ENCODE measurements around the gene BABAM1.

BABAM1 gene

GRCh38 chr19:17306285-17306714 lies 39.1 kb downstream of the BABAM1 start:
- H3K36me3 ChIP-seq (ENCODE audit: insufficient read depth, low read length) = no peaks in the 10 kb centered on the region
- peak overlapping the region; percentile 95 for H3K4me3 ChIP-seq
- no peak for DNase-seq (ENCODE audit: low read depth, low spot score)
- H3K9me3 ChIP-seq (ENCODE audit: low read depth, low read length) = no peaks in the 10 kb centered on the region
- no peak for TF ChIP-seq FOXP2 (optimal IDR thresholded peaks at IDR 0.05; ENCODE audit: control extremely low read depth, extremely low read length, insufficient read depth)
- no peak for TF ChIP-seq POLR2AphosphoS5 (IDR thresholded peaks at IDR 0.05; ENCODE audit: borderline replicate concordance, low read depth, low read length)
- no peak for TF ChIP-seq EZH2 (IDR thresholded peaks at IDR 0.05)
- peak overlapping the region; percentile 88 for H3K9ac ChIP-seq (ENCODE audit: insufficient read length)
- peak overlapping the region; percentile 63; the same call in 1 of the 2 replicates for H3K27ac ChIP-seq

DNA sequence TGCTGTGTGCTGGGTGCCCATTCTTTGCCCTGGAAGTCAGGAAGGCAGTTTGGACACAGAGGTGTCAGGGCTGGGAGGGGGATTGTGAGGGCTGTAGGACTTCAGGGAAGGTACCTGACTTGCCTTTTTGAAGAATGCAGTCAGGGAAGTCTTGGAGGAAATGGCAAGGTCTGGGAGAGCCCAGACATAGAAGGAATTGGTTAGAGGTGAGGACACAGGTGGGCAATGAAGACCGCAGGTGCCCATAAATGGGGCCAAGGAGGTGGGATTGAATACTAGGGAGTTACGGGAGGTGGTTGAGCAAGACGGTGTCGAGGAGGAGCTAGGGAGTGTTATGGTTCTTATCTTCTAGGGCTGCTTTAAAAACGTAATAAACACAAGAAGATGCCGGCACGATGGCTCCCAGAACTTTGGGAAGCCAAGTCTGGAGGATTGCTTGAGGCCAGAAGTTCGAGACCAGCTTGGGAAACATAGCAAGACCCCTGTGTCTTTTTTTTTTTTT lies 40.7 kb downstream of the BABAM1 start:
- TF ChIP-seq FOXP2 (optimal IDR thresholded peaks at IDR 0.05; ENCODE audit: control extremely low read depth, extremely low read length, insufficient read depth) (no peak), EZH2 (IDR thresholded peaks at IDR 0.05) (no peak), POLR2AphosphoS5 (IDR thresholded peaks at IDR 0.05; ENCODE audit: borderline replicate concordance, low read depth, low read length) (no peak)
- no peak overlapping the region for H3K27ac ChIP-seq
- no peak overlapping the region for H3K9ac ChIP-seq (ENCODE audit: insufficient read length)

DNA sequence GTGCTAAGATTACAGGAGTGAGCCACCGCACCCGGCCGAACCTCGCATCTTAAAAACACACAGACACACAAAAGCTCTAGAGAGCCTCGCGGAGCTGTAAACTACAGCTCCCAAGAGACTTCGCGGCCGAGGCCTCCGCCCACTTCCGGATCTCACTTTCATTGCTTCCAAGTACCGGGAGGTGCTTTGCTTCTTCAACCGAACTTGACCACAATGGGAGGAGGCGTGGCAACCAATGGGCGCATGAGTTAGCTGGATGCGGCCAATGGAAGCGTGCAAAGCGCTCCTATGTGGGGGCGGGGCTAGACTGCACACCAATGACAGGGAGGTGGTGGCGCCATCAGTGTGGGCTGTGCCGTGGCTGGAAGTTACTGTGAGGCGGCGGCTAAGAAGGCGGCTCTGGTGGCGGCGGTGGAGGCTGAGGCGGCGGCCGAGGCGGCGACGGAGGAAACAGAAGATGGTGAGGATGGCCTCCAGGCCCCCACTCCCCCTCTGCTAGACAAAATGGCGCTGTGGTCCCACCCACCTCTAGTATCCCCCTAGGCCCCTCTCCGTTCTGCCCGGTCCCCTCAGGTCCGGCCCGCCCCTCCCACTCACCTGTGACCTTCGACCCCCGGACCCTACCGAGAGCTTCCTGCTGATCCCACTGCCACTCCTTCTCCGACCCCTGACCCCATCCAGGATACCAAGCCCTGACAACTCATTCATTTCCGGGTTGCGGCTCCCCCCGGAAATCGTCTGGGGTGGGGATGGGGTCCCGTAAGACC lies 42.1 kb downstream of the BABAM1 start, which contains the start of gene DDA1:
Gene DDA1, plus strand, starts transcription at position 366 of the 767 bp plus-strand sequence. Its CDS starts 92 bp downstream, at position 458.
- Histone ChIP-seq H3K4me3 (peak within 1 kb of the TSS; percentile 85), H3K9me3 (ENCODE audit: low read depth, low read length) (no peaks in the 10 kb centered on the region), H3K9ac (ENCODE audit: insufficient read length) (peak within 1 kb of the TSS; percentile 87), H3K27ac (no peak within 1 kb of the TSS), H3K36me3 (ENCODE audit: insufficient read depth, low read length) (peaks cover 4% of the 10 kb centered on the region; the same call in 1 of the 2 replicates)
- peak; percentile 100 for DNase-seq (ENCODE audit: low read depth, low spot score)
- TF ChIP-seq POLR2AphosphoS5 (IDR thresholded peaks at IDR 0.05; ENCODE audit: borderline replicate concordance, low read depth, low read length) (peak; percentile 76), EZH2 (IDR thresholded peaks at IDR 0.05) (no peak)

More for the DNA sequence above, 40.7 kb downstream of the BABAM1 start:
- DNase-seq (ENCODE audit: low read depth, low spot score) = no peak
- Histone ChIP-seq H3K36me3 (ENCODE audit: insufficient read depth, low read length) (no peaks in the 10 kb centered on the region; the same call in 1 of the 2 replicates), H3K9me3 (ENCODE audit: low read depth, low read length) (no peaks in the 10 kb centered on the region), H3K4me3 (no peak overlapping the region)

- peak overlapping the region; percentile 87 for H3K9ac ChIP-seq (ENCODE audit: insufficient read length)
- no peaks in the 10 kb centered on the region for H3K9me3 ChIP-seq (ENCODE audit: low read depth, low read length)
- DNase-seq (ENCODE audit: low read depth, low spot score) = no peak
- H3K27ac ChIP-seq = no peak overlapping the region
- peak overlapping the region; percentile 85 for H3K4me3 ChIP-seq
- TF ChIP-seq EZH2 (IDR thresholded peaks at IDR 0.05) (no peak), POLR2AphosphoS5 (IDR thresholded peaks at IDR 0.05; ENCODE audit: borderline replicate concordance, low read depth, low read length) (no peak), FOXP2 (optimal IDR thresholded peaks at IDR 0.05; ENCODE audit: control extremely low read depth, extremely low read length, insufficient read depth) (no peak)
- H3K36me3 ChIP-seq (ENCODE audit: insufficient read depth, low read length) = peaks cover 8% of the 10 kb centered on the region; the same call in 1 of the 2 replicates
Measured at GRCh38 chr19:17309965-17310461, 42.8 kb downstream of the BABAM1 start.

- Histone ChIP-seq H3K27ac (no peak overlapping the region), H3K4me3 (no peak overlapping the region), H3K9ac (ENCODE audit: insufficient read length) (no peak overlapping the region), H3K9me3 (ENCODE audit: low read depth, low read length) (no peaks in the 10 kb centered on the region), H3K36me3 (ENCODE audit: insufficient read depth, low read length) (peaks cover 16% of the 10 kb centered on the region; the same call in 1 of the 2 replicates)
- TF ChIP-seq FOXP2 (optimal IDR thresholded peaks at IDR 0.05; ENCODE audit: control extremely low read depth, extremely low read length, insufficient read depth) = no peak
- no peak for TF ChIP-seq POLR2AphosphoS5 (IDR thresholded peaks at IDR 0.05; ENCODE audit: borderline replicate concordance, low read depth, low read length)
- TF ChIP-seq EZH2 (IDR thresholded peaks at IDR 0.05) = no peak
- no peak for DNase-seq (ENCODE audit: low read depth, low spot score)
Measured at GRCh38 chr19:17311455-17312188, 44.4 kb downstream of the BABAM1 start.

DNA sequence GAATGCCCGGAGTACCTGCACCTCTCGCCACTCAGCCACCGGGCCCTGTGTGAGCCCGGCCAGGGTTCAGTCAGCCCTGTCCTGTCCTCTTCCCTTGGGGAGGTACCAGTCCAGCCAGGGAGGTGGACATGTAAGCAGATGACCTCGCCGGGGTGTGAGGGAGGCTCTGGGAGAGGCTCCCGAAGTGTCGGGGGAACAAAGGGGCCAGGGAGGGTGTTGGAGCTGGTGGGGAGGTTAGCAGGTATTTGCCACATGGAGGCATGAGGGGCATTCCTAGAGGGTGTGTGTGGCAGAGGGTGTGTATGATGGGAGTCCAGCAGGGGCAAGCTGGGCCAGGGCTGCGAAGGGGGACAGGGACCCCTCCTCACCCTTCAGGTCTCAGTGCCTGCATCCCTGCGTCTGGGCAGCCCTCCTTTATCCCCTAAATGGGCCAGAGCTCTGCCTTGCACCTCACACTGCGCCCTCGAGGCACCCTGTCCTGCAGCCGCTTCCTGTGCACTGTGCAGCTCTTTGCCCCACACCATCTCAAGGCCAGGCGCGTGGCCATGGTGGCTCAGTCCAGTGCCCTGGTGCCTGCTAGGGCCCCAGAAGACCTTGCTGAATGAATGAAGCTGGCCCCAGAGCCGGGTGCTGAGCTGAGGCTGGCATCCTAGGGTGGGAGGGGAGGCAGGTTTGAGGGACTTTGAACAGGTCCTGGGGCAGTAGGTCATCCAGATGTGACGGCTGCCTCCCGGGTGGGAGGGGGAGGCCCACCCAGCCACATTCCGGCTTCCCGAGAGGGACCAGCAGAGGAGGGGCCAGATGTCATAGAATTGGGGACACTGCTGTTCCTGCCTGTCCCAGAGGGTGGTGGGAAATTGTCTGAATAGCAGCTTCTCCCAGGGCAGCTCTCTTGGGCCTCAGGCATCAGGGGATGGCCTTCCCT lies 45.2 kb downstream of the BABAM1 start:
- Histone ChIP-seq H3K9me3 (ENCODE audit: low read depth, low read length) (no peaks in the 10 kb centered on the region), H3K36me3 (ENCODE audit: insufficient read depth, low read length) (peaks cover 16% of the 10 kb centered on the region; the same call in 1 of the 2 replicates), H3K4me3 (no peak overlapping the region), H3K9ac (ENCODE audit: insufficient read length) (no peak overlapping the region), H3K27ac (no peak overlapping the region)
- no peak for DNase-seq (ENCODE audit: low read depth, low spot score)
- TF ChIP-seq EZH2 (IDR thresholded peaks at IDR 0.05) = no peak
- no peak for TF ChIP-seq POLR2AphosphoS5 (IDR thresholded peaks at IDR 0.05; ENCODE audit: borderline replicate concordance, low read depth, low read length)
- TF ChIP-seq FOXP2 (optimal IDR thresholded peaks at IDR 0.05; ENCODE audit: control extremely low read depth, extremely low read length, insufficient read depth) = no peak

DNA sequence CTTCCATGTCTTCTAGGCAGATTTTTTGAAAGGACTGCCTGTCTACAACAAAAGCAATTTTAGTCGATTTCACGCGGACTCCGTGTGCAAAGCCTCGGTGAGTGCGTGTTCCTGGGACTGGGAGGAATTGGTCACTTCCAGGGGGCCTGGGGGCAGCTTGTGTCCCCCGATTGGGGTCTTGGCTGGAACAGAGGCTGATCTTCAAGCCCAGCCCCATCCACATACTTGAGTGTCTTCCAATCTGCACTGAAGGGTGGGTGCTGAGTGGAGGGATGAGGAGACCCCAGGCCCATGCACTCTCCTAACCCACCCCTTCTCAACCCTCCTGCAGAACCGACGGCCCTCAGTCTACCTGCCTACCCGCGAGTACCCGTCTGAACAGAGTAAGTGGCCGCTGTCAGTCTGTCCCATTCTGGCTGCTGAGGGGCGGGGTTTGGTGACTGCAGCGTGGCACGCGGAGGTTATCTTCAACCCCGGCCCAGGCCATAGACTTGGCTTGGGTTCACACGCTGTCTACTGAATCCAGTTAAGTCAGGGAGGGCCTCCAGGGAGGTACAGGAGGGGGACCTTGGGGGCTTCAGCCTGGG lies 46.9 kb downstream of the BABAM1 start:
- no peaks in the 10 kb centered on the region for H3K9me3 ChIP-seq (ENCODE audit: low read depth, low read length)
- H3K9ac ChIP-seq (ENCODE audit: insufficient read length) = no peak overlapping the region
- peaks cover 16% of the 10 kb centered on the region; the same call in 1 of the 2 replicates for H3K36me3 ChIP-seq (ENCODE audit: insufficient read depth, low read length)
- DNase-seq (ENCODE audit: low read depth, low spot score) = no peak
- H3K27ac ChIP-seq = no peak overlapping the region
- H3K4me3 ChIP-seq = no peak overlapping the region
- TF ChIP-seq EZH2 (IDR thresholded peaks at IDR 0.05) (no peak), POLR2AphosphoS5 (IDR thresholded peaks at IDR 0.05; ENCODE audit: borderline replicate concordance, low read depth, low read length) (no peak), FOXP2 (optimal IDR thresholded peaks at IDR 0.05; ENCODE audit: control extremely low read depth, extremely low read length, insufficient read depth) (no peak)
